IMR-90 (cell line): ENCODE measurements around the gene DSCAM.

Experiments
- MXI1 ChIP-seq: IDR thresholded peaks from 2 replicates; pipeline ENCODE4 v1.6.1; 2012; ENCODE audit warnings: low read depth, mild to moderate bottlenecking, low read length, moderate library complexity, borderline replicate concordance
- RCOR1 ChIP-seq: IDR thresholded peaks from 2 replicates; pipeline ENCODE4 v1.6.1; 2012; ENCODE audit warnings: mild to moderate bottlenecking, low read length, improper control_type of control experiment; ENCODE audit not compliant: insufficient replicate concordance
- TF ChIP-seq, protein P1 (sequence below): conservative IDR thresholded peaks from 2 replicates; pipeline ENCODE4 v1.5.1; 2012; ENCODE audit warnings: mild to moderate bottlenecking, low read depth, low read length, improper control_type of control experiment

DNA sequence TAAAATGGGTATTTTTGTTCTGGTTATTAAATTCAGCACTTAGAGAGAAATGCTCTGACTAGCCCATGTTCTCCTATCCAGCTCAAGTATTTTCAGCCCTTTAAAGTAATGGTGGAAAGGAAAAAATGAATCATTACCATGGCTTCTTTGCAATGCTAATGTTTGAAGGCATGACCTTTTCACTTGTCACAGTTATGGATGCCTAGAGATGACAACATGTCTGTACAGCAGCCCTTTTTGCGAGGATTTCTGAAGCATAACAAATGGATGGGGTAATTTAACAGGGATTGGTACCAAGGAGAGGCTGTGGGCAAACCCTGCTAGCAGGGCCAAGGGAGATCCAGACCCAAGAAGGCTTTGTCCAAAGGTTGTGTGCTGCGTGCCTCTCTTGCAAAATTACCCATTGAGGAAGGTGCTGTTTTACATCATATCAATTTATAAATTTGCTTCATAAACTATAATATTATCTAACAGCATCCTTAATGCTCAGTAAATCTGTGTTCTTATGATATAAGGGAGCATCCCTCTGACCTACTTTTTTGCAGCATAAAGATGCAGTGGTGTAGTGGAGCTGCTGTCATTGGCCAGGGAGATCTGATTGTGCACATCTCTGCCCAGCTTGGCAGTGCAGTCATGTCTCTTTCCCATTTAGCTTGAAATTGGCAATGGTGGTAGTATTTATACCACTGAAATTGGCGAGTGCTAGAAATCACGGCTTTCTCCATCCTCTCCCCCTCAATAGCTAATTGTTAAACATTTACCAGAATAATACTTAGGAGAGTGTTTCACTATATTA lies 652.6 kb downstream of the DSCAM start:
- TF ChIP-seq, protein P1, sequence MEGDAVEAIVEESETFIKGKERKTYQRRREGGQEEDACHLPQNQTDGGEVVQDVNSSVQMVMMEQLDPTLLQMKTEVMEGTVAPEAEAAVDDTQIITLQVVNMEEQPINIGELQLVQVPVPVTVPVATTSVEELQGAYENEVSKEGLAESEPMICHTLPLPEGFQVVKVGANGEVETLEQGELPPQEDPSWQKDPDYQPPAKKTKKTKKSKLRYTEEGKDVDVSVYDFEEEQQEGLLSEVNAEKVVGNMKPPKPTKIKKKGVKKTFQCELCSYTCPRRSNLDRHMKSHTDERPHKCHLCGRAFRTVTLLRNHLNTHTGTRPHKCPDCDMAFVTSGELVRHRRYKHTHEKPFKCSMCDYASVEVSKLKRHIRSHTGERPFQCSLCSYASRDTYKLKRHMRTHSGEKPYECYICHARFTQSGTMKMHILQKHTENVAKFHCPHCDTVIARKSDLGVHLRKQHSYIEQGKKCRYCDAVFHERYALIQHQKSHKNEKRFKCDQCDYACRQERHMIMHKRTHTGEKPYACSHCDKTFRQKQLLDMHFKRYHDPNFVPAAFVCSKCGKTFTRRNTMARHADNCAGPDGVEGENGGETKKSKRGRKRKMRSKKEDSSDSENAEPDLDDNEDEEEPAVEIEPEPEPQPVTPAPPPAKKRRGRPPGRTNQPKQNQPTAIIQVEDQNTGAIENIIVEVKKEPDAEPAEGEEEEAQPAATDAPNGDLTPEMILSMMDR = no peak
- no peak for TF ChIP-seq RCOR1
- TF ChIP-seq MXI1 = no peak
